ENCODE results near the gene TPP1. TPM values are rescaled to one million over a fixed set of nuclear protein-coding genes. Genes with fewer than 3 reads are reported as not detected.

TPP1 gene
- total and polyA plus RNA-seq, 2 of the 13 experiments (the other 11 are each of a cell fraction or from before 2014, with no cell fraction given) = 13.9 to 74.6 TPM

GRCh38 chr11:6619004-6619745 lies at the start of gene TPP1 (continued):
- TF ChIP-seq ZNF512 (CRISPR knock-in tag; IDR thresholded peaks at IDR 0.05) (no peak), MEIS1 (CRISPR knock-in tag; IDR thresholded peaks at IDR 0.05; ENCODE audit: borderline replicate concordance) (no peak), KDM1A (CRISPR knock-in tag; IDR thresholded peaks at IDR 0.05) (no peak), PATZ1 (CRISPR knock-in tag; IDR thresholded peaks at IDR 0.05) (peak; percentile 83), GLI4 (CRISPR knock-in tag; IDR thresholded peaks at IDR 0.05; ENCODE audit: borderline replicate concordance) (no peak), MZF1 (CRISPR knock-in tag; IDR thresholded peaks at IDR 0.05; ENCODE audit: borderline replicate concordance) (no peak), ZNF773 (CRISPR knock-in tag; IDR thresholded peaks at IDR 0.05; ENCODE audit: borderline replicate concordance) (no peak), NR3C1 (CRISPR knock-in tag; IDR thresholded peaks at IDR 0.05) (no peak), SMARCE1 (IDR thresholded peaks at IDR 0.05; ENCODE audit: borderline replicate concordance) (no peak), BRCA1 (CRISPR knock-in tag; IDR thresholded peaks at IDR 0.05) (no peak), DMTF1 (CRISPR knock-in tag; IDR thresholded peaks at IDR 0.05) (no peak), PLSCR1 (CRISPR knock-in tag; IDR thresholded peaks at IDR 0.05; ENCODE audit: borderline replicate concordance) (no peak)
- TF ChIP-seq, protein P1, sequence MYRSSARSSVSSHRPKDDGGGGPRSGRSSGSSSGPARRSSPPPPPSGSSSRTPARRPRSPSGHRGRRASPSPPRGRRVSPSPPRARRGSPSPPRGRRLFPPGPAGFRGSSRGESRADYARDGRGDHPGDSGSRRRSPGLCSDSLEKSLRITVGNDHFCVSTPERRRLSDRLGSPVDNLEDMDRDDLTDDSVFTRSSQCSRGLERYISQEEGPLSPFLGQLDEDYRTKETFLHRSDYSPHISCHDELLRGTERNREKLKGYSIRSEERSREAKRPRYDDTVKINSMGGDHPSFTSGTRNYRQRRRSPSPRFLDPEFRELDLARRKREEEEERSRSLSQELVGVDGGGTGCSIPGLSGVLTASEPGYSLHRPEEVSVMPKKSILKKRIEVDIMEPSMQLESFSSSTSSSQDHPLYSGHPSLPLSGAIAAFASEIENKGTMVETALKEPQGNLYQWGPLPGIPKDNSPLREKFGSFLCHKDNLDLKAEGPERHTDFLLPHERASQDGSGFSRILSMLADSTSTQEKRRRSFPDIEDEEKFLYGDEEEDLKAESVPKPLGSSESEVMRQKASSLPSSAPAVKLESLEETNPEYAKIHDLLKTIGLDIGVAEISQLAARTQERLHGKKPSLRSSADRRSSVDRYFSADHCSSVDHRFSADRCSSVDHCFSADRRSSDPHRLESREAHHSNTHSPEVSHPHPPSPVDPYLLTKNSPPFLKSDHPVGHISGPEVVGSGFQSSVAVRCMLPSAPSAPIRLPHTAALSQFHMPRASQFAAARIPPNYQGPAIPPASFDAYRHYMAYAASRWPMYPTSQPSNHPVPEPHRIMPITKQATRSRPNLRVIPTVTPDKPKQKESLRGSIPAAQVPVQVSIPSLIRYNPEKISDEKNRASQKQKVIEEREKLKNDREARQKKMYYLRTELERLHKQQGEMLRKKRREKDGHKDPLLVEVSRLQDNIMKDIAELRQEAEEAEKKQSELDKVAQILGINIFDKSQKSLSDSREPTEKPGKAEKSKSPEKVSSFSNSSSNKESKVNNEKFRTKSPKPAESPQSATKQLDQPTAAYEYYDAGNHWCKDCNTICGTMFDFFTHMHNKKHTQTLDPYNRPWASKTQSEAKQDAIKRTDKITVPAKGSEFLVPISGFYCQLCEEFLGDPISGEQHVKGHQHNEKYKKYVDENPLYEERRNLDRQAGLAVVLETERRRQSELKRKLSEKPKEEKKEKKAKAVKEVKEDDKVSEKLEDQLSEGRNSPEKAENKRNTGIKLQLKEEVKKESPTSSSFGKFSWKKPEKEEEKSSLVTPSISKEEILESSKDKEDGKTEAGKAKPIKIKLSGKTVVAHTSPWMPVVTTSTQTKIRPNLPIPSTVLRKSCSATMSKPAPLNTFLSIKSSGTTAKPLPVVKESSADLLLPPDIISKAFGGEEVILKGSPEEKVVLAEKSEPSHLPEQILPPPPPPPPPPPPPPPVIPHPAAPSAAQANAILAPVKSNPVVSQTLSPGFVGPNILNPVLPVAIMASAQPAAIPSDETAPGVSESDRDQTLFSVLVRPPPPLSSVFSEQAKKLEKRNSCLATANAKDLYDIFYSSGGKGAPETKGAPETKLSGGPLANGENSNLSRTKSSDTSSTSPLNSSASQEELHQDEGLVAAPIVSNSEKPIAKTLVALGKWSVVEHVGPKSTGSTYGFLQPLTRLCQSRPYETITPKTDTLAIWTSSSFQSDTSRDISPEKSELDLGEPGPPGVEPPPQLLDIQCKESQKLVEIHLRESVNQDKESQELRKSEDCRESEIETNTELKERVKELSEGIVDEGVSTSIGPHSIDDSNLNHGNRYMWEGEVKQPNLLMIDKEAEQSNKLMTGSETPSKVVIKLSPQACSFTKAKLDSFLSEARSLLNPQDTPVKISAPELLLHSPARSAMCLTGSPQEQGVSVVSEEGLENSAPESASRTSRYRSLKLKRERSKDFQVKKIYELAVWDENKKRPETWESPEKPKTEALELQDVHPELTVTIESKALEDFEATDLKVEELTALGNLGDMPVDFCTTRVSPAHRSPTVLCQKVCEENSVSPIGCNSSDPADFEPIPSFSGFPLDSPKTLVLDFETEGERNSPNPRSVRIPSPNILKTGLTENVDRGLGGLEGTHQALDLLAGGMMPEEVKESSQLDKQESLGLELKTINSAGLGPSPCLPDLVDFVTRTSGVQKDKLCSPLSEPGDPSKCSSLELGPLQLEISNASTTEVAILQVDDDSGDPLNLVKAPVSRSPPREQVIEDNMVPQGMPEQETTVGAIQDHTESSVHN (CRISPR knock-in tag; IDR thresholded peaks at IDR 0.05) = no peak

Measured in HepG2 (cell line).